Fibroblast of lung (primary cell): ENCODE results near the gene LRRC8C. TPM values are rescaled to one million over a fixed set of nuclear protein-coding genes. Genes with fewer than 3 reads are reported as not detected.

ENCODE experiments used
- DNase-seq, 2 donors: peaks; one replicate each; pipeline versions ENCODE4 v3.0.0 to v3.0.0-alpha.2; 2010; ENCODE audit warnings: low read depth in 2 of 2
- H2AFZ ChIP-seq: 2 replicates; pipeline ENCODE4 v1.5.1; 2012; ENCODE audit warnings: low read length, control low read depth, inconsistent platforms
- H3K27ac ChIP-seq: 2 replicates; pipeline ENCODE4 v1.5.1; 2011; ENCODE audit warnings: low read length, control low read depth; ENCODE audit not compliant: insufficient read depth
- H3K27me3 ChIP-seq: 2 replicates; pipeline ENCODE4 v1.5.1; 2011; ENCODE audit warnings: mild to moderate bottlenecking, low read length; ENCODE audit not compliant: control insufficient read depth, insufficient read depth
- H3K36me3 ChIP-seq: 2 replicates; pipeline ENCODE4 v1.5.1; 2011; ENCODE audit warnings: low read length; ENCODE audit not compliant: control insufficient read depth, insufficient read depth
- H3K4me1 ChIP-seq: 2 replicates; pipeline ENCODE4 v1.5.1; 2011; ENCODE audit warnings: low read length; ENCODE audit not compliant: control insufficient read depth, insufficient read depth; ENCODE audit errors: extremely low read depth
- H3K4me2 ChIP-seq: 2 replicates; pipeline ENCODE4 v1.5.1; 2011; ENCODE audit warnings: low read length, control low read depth; ENCODE audit not compliant: insufficient read depth; ENCODE audit errors: extremely low read depth
- H3K4me3 ChIP-seq, 4 experiments: fragments of 200-600 bp in 1 of 4; sonication (generic) in 1 of 4; replicated peaks in 1 of 4; 2 replicates each; pipeline ENCODE4 v1.5.1; 2011 to 2016; ENCODE audit warnings: low read length in 4 of 4, low read depth in 3 of 4, mild to moderate bottlenecking in 3 of 4, control low read depth in 2 of 4, inconsistent platforms in 1 of 4, mixed read lengths in 1 of 4; ENCODE audit not compliant: insufficient read depth in 1 of 4; ENCODE audit errors: control extremely low read depth in 1 of 4
- H3K79me2 ChIP-seq: 2 replicates; pipeline ENCODE4 v1.5.1; 2012; ENCODE audit warnings: mild to moderate bottlenecking, low read length, inconsistent platforms; ENCODE audit not compliant: control insufficient read depth, insufficient read depth
- H3K9ac ChIP-seq: 2 replicates; pipeline ENCODE4 v1.5.1; 2011; ENCODE audit warnings: mild to moderate bottlenecking, low read length, control low read depth; ENCODE audit not compliant: insufficient read depth
- H3K9me3 ChIP-seq: 2 replicates; pipeline ENCODE4 v1.5.1; 2012; ENCODE audit warnings: low read depth, low read length; ENCODE audit not compliant: control insufficient read depth, insufficient read depth
- H4K20me1 ChIP-seq: 2 replicates; pipeline ENCODE4 v1.5.1; 2011; ENCODE audit warnings: low read length; ENCODE audit not compliant: control insufficient read depth, insufficient read depth; ENCODE audit errors: extremely low read depth
- EZH2 ChIP-seq: IDR thresholded peaks from 2 replicates; pipeline ENCODE4 v1.5.1; 2012; ENCODE audit warnings: low read length, control low read depth, mild to moderate bottlenecking; ENCODE audit errors: missing control alignments
- polyA plus RNA-seq, 2 donors: library from polyadenylated mRNA; depleted of rRNA in 1 of 2; stranded (reverse) in 1 of 2; unstranded in 1 of 2; fragments of >200 nt; gene quantifications; 2 replicates each; pipeline ENCODE4 v1.2.1, GENCODE V29; 2011 to 2012; ENCODE audit warnings: missing spikeins in 1 of 2
- total RNA-seq: library from RNA; depleted of rRNA; stranded (reverse); fragments of >200 nt; gene quantifications from 2 replicates; pipeline ENCODE4 v1.2.1, GENCODE V29; 2014
- TF ChIP-seq, protein P1 (sequence below), 2 donors: IDR thresholded peaks in 1 of 2; conservative IDR thresholded peaks in 1 of 2; 1 replicate in 1 of 2; 2 replicates in 1 of 2; pipeline ENCODE4 v1.5.1; 2011 to 2012; ENCODE audit warnings: low read length in 2 of 2, control low read depth in 1 of 2, inconsistent platforms in 1 of 2, low read depth in 1 of 2, mild to moderate bottlenecking in 1 of 2

The LRRC8C gene
- total and polyA plus RNA-seq, 2 donors (not counting 1 experiment from before 2014, with no cell fraction given), result 5.4 to 13.2 TPM

DNA sequence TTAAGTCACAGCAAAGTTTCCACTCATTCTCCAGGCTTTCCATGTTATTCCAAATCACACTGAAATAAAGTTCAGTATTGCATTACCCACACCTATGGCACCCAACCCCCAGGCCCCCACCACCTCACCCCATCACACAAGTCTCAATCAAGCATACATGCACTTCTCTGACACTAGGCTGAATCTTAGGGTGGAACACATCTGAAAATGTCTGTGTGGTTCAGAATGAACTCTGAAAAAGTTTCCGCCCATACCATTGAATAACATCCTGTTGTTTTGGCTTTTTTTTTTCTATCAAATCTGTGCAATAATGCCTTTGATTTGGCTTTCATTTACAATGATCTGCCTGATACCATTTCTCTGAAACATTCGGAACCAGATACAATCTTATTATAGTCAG is 25.8 kb upstream of the LRRC8C start:
- no peaks in the 10 kb centered on the region for H4K20me1 ChIP-seq
- H3K4me2 ChIP-seq, result no peak overlapping the region
- H3K79me2 ChIP-seq, result no peaks in the 10 kb centered on the region
- TF ChIP-seq, protein P1, sequence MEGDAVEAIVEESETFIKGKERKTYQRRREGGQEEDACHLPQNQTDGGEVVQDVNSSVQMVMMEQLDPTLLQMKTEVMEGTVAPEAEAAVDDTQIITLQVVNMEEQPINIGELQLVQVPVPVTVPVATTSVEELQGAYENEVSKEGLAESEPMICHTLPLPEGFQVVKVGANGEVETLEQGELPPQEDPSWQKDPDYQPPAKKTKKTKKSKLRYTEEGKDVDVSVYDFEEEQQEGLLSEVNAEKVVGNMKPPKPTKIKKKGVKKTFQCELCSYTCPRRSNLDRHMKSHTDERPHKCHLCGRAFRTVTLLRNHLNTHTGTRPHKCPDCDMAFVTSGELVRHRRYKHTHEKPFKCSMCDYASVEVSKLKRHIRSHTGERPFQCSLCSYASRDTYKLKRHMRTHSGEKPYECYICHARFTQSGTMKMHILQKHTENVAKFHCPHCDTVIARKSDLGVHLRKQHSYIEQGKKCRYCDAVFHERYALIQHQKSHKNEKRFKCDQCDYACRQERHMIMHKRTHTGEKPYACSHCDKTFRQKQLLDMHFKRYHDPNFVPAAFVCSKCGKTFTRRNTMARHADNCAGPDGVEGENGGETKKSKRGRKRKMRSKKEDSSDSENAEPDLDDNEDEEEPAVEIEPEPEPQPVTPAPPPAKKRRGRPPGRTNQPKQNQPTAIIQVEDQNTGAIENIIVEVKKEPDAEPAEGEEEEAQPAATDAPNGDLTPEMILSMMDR (conservative IDR thresholded peaks at IDR 0.05 in 1 of 2, IDR thresholded peaks at IDR 0.05 in 1 of 2; ENCODE audit: low read depth in 1 of 2, low read length in 2 of 2), result no peak
- TF ChIP-seq EZH2, result no peak
- no peak for DNase-seq
- no peaks in the 10 kb centered on the region for H3K27me3 ChIP-seq
- H3K4me3 ChIP-seq, result no peak overlapping the region
- no peak overlapping the region for H2AFZ ChIP-seq
- H3K9me3 ChIP-seq, result no peaks in the 10 kb centered on the region
- no peak overlapping the region for H3K9ac ChIP-seq
- H3K36me3 ChIP-seq, result no peaks in the 10 kb centered on the region
- H3K4me1 ChIP-seq, result peaks cover 11% of the 10 kb centered on the region
- no peak overlapping the region for H3K27ac ChIP-seq

DNA sequence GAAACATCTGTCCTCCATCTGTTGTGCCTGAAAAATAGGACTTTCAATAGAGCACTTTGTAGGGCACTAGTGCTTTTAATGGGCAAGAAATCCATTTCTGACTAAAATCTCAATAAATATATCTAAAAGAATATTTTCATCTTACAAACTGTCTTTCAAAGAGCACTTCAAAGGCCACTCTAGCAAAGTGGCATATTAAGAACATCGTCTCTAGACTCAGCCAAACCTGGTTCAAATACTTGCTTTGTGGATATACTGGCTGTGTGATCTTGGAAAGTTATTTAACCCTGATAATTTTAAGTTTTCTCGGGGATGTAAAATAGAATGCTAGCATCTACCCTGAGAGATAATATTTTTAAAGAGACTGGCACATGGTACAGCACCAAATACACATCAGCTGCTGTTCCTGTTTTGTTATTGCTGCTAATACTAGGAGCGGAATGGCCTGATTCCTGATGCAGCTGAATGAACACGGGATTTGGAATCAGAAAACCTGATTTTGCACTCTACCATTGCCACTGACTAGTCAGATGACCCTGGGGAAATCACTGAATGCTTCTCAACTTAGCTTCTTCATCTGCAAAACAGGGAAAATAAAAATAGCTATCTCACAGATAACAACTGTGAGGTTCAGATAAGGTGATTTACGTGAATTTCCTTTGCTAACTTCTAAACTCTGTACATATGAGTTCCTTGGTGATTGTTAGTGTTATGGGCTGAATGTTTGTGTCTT is 25.2 kb upstream of the LRRC8C start:
- no peak overlapping the region for H3K27ac ChIP-seq
- no peak for DNase-seq
- no peak overlapping the region for H2AFZ ChIP-seq
- no peaks in the 10 kb centered on the region for H4K20me1 ChIP-seq
- no peak overlapping the region for H3K4me3 ChIP-seq
- no peaks in the 10 kb centered on the region for H3K9me3 ChIP-seq
- TF ChIP-seq EZH2, result no peak
- H3K4me2 ChIP-seq, result no peak overlapping the region
- peaks cover 11% of the 10 kb centered on the region for H3K4me1 ChIP-seq
- H3K27me3 ChIP-seq, result no peaks in the 10 kb centered on the region
- H3K9ac ChIP-seq, result no peak overlapping the region
- no peaks in the 10 kb centered on the region for H3K36me3 ChIP-seq
- no peaks in the 10 kb centered on the region for H3K79me2 ChIP-seq

DNA sequence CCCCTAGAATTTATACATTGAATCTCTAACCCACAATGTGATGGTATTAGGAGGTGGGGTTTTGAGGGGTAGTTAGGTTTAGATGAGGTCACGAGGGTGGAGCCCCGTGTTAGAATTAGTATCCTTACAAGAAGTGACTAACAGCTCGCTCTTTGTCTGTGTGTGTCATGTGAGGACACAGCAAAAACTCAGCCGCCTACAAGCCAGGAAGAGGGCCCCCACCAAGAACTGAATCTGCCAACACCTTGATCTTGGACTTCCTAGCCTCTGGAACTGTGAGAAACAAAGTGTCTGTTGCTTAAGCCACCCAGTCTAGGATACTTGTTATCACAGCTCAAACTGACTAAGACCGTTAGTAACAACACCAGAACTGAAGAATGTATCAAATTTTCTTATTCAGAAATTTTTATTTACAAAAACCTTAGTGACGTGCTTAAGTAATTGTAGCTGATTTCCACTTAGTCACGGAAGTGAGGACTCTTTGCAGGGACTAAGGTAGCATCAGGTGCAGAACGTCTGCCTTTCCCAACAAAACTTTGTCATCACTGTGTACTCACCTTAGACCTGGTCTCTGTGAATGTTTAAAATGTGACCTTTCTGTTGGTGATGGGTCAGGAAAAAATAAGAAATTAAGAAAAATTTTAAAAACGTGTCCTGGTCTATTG is 24.5 kb upstream of the LRRC8C start:
- H3K4me1 ChIP-seq, result peaks cover 10% of the 10 kb centered on the region
- no peaks in the 10 kb centered on the region for H3K79me2 ChIP-seq
- H3K9me3 ChIP-seq, result no peaks in the 10 kb centered on the region
- no peaks in the 10 kb centered on the region for H4K20me1 ChIP-seq
- H2AFZ ChIP-seq, result no peak overlapping the region
- H3K4me3 ChIP-seq, result no peak overlapping the region
- no peaks in the 10 kb centered on the region for H3K36me3 ChIP-seq
- H3K9ac ChIP-seq, result no peak overlapping the region
- peak; percentile 53 to 67 for DNase-seq
- no peak for TF ChIP-seq EZH2
- TF ChIP-seq, protein P1 (conservative IDR thresholded peaks at IDR 0.05 in 1 of 2, IDR thresholded peaks at IDR 0.05 in 1 of 2; ENCODE audit: low read depth in 1 of 2, low read length in 2 of 2), result no peak
- H3K27ac ChIP-seq, result no peak overlapping the region
- H3K27me3 ChIP-seq, result no peaks in the 10 kb centered on the region
- H3K4me2 ChIP-seq, result no peak overlapping the region
